Caki2 (cell line): ENCODE data around the gene GGA1. TPM values are rescaled to one million over a fixed set of nuclear protein-coding genes. Genes with fewer than 3 reads are reported as not detected.
A peak's percentile ranks its signal among the peaks of the same experiment; 100 is the strongest.
"Not testable (repeated sequence)": the region's sequence is repeated elsewhere in the genome, so short reads cannot be mapped to it uniquely, and the experiment has no call there.

Experiments used
- DNase-seq: peaks from one replicate; pipeline ENCODE4 v3.0.0-alpha.2; 2015; ENCODE audit warnings: low read depth
- in situ Hi-C: cut with HindIII; loops from 2 replicates; pipeline ENCODE4 v1.10.0; 2016; ENCODE audit warnings: low sequenced_read_pairs, low pct_unique_long_range_greater_than_20kb, mixed read lengths
- total RNA-seq: library from RNA; depleted of rRNA; stranded (reverse); fragments of >200 nt; shearing (Covaris generic); gene quantifications from 2 replicates; pipeline ENCODE4 v1.2.3, GENCODE V29; 2014; ENCODE audit warnings: low replicate concordance

Gene GGA1
- total RNA-seq, 1 experiment from 2014 or later, result 43.4 TPM

- in situ Hi-C loops, result no loop called here
- no peak for DNase-seq
Observed at GRCh38 chr22:37638391-37639069, 29.9 kb downstream of the GGA1 start.

GRCh38 chr22:37639070-37639760, 30.6 kb downstream of the GGA1 start, which contains the start of gene SH3BP1:
TSS of gene SH3BP1 (plus strand) at chr22:37639669. CDS start at chr22:37639788, 119 bp downstream.
- in situ Hi-C loops, result no loop called here
- DNase-seq, result no peak

GRCh38 chr22:37639771-37640590, 31.3 kb downstream of the GGA1 start:
- in situ Hi-C loops, result no loop called here
- DNase-seq, result no peak

- no peak for DNase-seq
- in situ Hi-C loops, result no loop called here
Observed at GRCh38 chr22:37640591-37641560, 32.2 kb downstream of the GGA1 start.

- DNase-seq, result no peak
- in situ Hi-C loops, result no loop called here
Observed at GRCh38 chr22:37641561-37641949, 32.9 kb downstream of the GGA1 start.

- peak; percentile 65 for DNase-seq
- in situ Hi-C loops, result no loop called here
Observed at GRCh38 chr22:37643225-37643847, 34.7 kb downstream of the GGA1 start.

- DNase-seq, result no peak
- in situ Hi-C loops, result no loop called here
Observed at GRCh38 chr22:37647317-37647716, 38.7 kb downstream of the GGA1 start.

- peak; percentile 94 for DNase-seq
- in situ Hi-C loops, result no loop called here
Observed at GRCh38 chr22:37647928-37648327, 39.3 kb downstream of the GGA1 start.

GRCh38 chr22:37650463-37651136, 42.0 kb downstream of the GGA1 start:
- no peak for DNase-seq
- in situ Hi-C loops, result no loop called here

- in situ Hi-C loops, result no loop called here
- DNase-seq, result no peak
Observed at GRCh38 chr22:37654563-37655251, 46.1 kb downstream of the GGA1 start.

- no peak for DNase-seq
- in situ Hi-C loops, result no loop called here
Observed at GRCh38 chr22:37655252-37655563, 46.6 kb downstream of the GGA1 start.

- in situ Hi-C loops, DNase-seq: not testable (repeated sequence)
Observed at GRCh38 chr22:37656583-37656982, 47.9 kb downstream of the GGA1 start.

GRCh38 chr22:37657590-37658132, 49.0 kb downstream of the GGA1 start:
- DNase-seq, result peak; percentile 54
- in situ Hi-C loops, result no loop called here

GRCh38 chr22:37658133-37659065, 49.8 kb downstream of the GGA1 start, which contains the start of gene PDXP:
TSS of gene PDXP (plus strand) at chr22:37658723. CDS start at chr22:37658783, 60 bp downstream.
- in situ Hi-C loops, result no loop called here
- DNase-seq, result peak; percentile 100
